ENCODE data around the gene LMBR1L.

LMBR1L gene

GRCh38 chr12:49092086-49092815, 18.4 kb downstream of the LMBR1L start:
- TF ChIP-seq SIN3A (IDR thresholded peaks at IDR 0.05; ENCODE audit: borderline replicate concordance, insufficient read depth, low read length) (no peak), POLR2AphosphoS5 (IDR thresholded peaks at IDR 0.05; ENCODE audit: low read depth, low read length) (no peak), TAF1 (IDR thresholded peaks at IDR 0.05; ENCODE audit: borderline replicate concordance, insufficient read depth, low read length) (no peak), FOXP2 (optimal IDR thresholded peaks at IDR 0.05; ENCODE audit: borderline replicate concordance, extremely low read depth, extremely low read length, insufficient read depth) (no peak), REST (IDR thresholded peaks at IDR 0.05; ENCODE audit: insufficient read depth in 1 of 2, low read depth in 2 of 2, low read length in 2 of 2) (no peak)

- TF ChIP-seq FOXP2 (optimal IDR thresholded peaks at IDR 0.05; ENCODE audit: borderline replicate concordance, extremely low read depth, extremely low read length, insufficient read depth) = no peak
- no peak for TF ChIP-seq REST (IDR thresholded peaks at IDR 0.05; ENCODE audit: insufficient read depth in 1 of 2, low read depth in 2 of 2, low read length in 2 of 2)
- no peak for TF ChIP-seq POLR2AphosphoS5 (IDR thresholded peaks at IDR 0.05; ENCODE audit: low read depth, low read length)
- TF ChIP-seq TAF1 (IDR thresholded peaks at IDR 0.05; ENCODE audit: borderline replicate concordance, insufficient read depth, low read length) = no peak
- no peak for TF ChIP-seq SIN3A (IDR thresholded peaks at IDR 0.05; ENCODE audit: borderline replicate concordance, insufficient read depth, low read length)
These were observed 18.9 kb downstream of the LMBR1L start for GRCh38 chr12:49091836-49092085.

- TF ChIP-seq TAF1 (IDR thresholded peaks at IDR 0.05; ENCODE audit: borderline replicate concordance, insufficient read depth, low read length) = no peak
- no peak for TF ChIP-seq POLR2AphosphoS5 (IDR thresholded peaks at IDR 0.05; ENCODE audit: low read depth, low read length)
- no peak for TF ChIP-seq FOXP2 (optimal IDR thresholded peaks at IDR 0.05; ENCODE audit: borderline replicate concordance, extremely low read depth, extremely low read length, insufficient read depth)
- TF ChIP-seq REST (IDR thresholded peaks at IDR 0.05; ENCODE audit: insufficient read depth in 1 of 2, low read depth in 2 of 2, low read length in 2 of 2) = no peak
- no peak for TF ChIP-seq SIN3A (IDR thresholded peaks at IDR 0.05; ENCODE audit: borderline replicate concordance, insufficient read depth, low read length)
These were observed 19.4 kb downstream of the LMBR1L start for GRCh38 chr12:49091056-49091835.

GRCh38 chr12:49089821-49090773, 20.6 kb downstream of the LMBR1L start:
- TF ChIP-seq REST (IDR thresholded peaks at IDR 0.05; ENCODE audit: insufficient read depth in 1 of 2, low read depth in 2 of 2, low read length in 2 of 2) = no peak
- no peak for TF ChIP-seq SIN3A (IDR thresholded peaks at IDR 0.05; ENCODE audit: borderline replicate concordance, insufficient read depth, low read length)
- TF ChIP-seq TAF1 (IDR thresholded peaks at IDR 0.05; ENCODE audit: borderline replicate concordance, insufficient read depth, low read length) = no peak
- TF ChIP-seq POLR2AphosphoS5 (IDR thresholded peaks at IDR 0.05; ENCODE audit: low read depth, low read length) = no peak
- no peak for TF ChIP-seq FOXP2 (optimal IDR thresholded peaks at IDR 0.05; ENCODE audit: borderline replicate concordance, extremely low read depth, extremely low read length, insufficient read depth)

Data from PFSK-1 (cell line).